Smooth muscle cell (in vitro differentiated cells): ENCODE measurements around the gene RGS2. TPM values are rescaled to one million over a fixed set of nuclear protein-coding genes. Genes with fewer than 3 reads are reported as not detected.

ENCODE experiments used
- DNase-seq: peaks from one replicate; lab custom pipeline; 2025; ENCODE audit not compliant: unreplicated experiment; lab: John Stamatoyannopoulos, UW
- H2AFZ ChIP-seq: fragments of 200-600 bp; sonication (generic); 2 replicates; pipeline ENCODE4 v1.6.0; 2016; ENCODE audit warnings: antibody characterized with exemption, low read depth, mild to moderate bottlenecking
- H3F3A ChIP-seq: fragments of 200-600 bp; sonication (generic); 2 replicates; pipeline ENCODE4 v1.6.0; 2017; ENCODE audit warnings: antibody characterized with exemption, low read depth
- H3K27ac ChIP-seq: fragments of 200-600 bp; sonication (generic); 2 replicates; pipeline ENCODE4 v1.5.1; 2016; ENCODE audit warnings: low read depth, mild to moderate bottlenecking
- H3K27me3 ChIP-seq: fragments of 200-600 bp; sonication (generic); 2 replicates; pipeline ENCODE4 v1.6.1; 2016; ENCODE audit warnings: low read depth, mild to moderate bottlenecking
- H3K36me3 ChIP-seq: fragments of 200-600 bp; sonication (generic); 2 replicates; pipeline ENCODE4 v1.5.1; 2016; ENCODE audit warnings: low read depth
- H3K4me1 ChIP-seq: fragments of 200-600 bp; sonication (generic); 2 replicates; pipeline ENCODE4 v1.5.1; 2016; ENCODE audit warnings: low read depth
- H3K4me2 ChIP-seq: fragments of 200-600 bp; sonication (generic); 2 replicates; pipeline ENCODE4 v1.6.0; 2016; ENCODE audit warnings: mild to moderate bottlenecking
- H3K4me3 ChIP-seq: fragments of 200-600 bp; sonication (generic); 2 replicates; pipeline ENCODE4 v1.5.1; 2016; ENCODE audit warnings: mild to moderate bottlenecking
- H3K79me2 ChIP-seq: fragments of 200-600 bp; sonication (generic); 2 replicates; pipeline ENCODE4 v1.6.0; 2016; ENCODE audit warnings: low read depth, mild to moderate bottlenecking
- H3K9ac ChIP-seq: fragments of 200-600 bp; sonication (generic); 2 replicates; pipeline ENCODE4 v1.6.0; 2016; ENCODE audit warnings: low read depth
- H3K9me3 ChIP-seq: fragments of 200-600 bp; sonication (generic); replicated peaks from 2 replicates; pipeline ENCODE4 v1.5.1; 2016; ENCODE audit warnings: low read depth
- H4K20me1 ChIP-seq: fragments of 200-600 bp; sonication (generic); 2 replicates; pipeline ENCODE4 v1.6.0; 2016; ENCODE audit warnings: low read depth
- CTCF ChIP-seq: fragments of 200-600 bp; sonication (generic); IDR thresholded peaks from 2 replicates; pipeline ENCODE4 v1.5.1; 2017; ENCODE audit warnings: borderline replicate concordance, mild to moderate bottlenecking, antibody characterized with exemption; ENCODE audit not compliant: insufficient read depth, poor library complexity, severe bottlenecking
- WGBS: methylation state at CpG from one replicate; pipeline ENCODE4 v1.1.7; 2016; ENCODE audit warnings: low lambda C conversion rate; 5-methylcytosine and 5-hydroxymethylcytosine counted together
- polyA plus RNA-seq: library from polyadenylated mRNA; unstranded; fragments of >200 nt; fragmentation: Nextera tagmentation; extraction: Ambion mirVana; gene quantifications from 2 replicates; pipeline ENCODE4 v1.2.1, GENCODE V29; 2016
- total RNA-seq: library from RNA; depleted of rRNA; stranded (reverse); fragments of >200 nt; gene quantifications from 2 replicates; pipeline ENCODE4 v1.2.3, GENCODE V29; 2014

Gene RGS2
- total and polyA plus RNA-seq, 2 experiments from 2014 or later: 122 to 153 TPM

- H3F3A ChIP-seq: no peaks in the 10 kb centered on the region
- TF ChIP-seq CTCF: no peak
- no peaks in the 10 kb centered on the region for H3K4me1 ChIP-seq
- no peak for DNase-seq
- no peak overlapping the region for H3K4me2 ChIP-seq
- no peaks in the 10 kb centered on the region for H3K36me3 ChIP-seq
- 0% methylated on average over 1 of the region's 1 CpG for WGBS
- H3K9me3 ChIP-seq: no peaks in the 10 kb centered on the region
- no peak overlapping the region for H3K4me3 ChIP-seq
- H3K9ac ChIP-seq: no peak overlapping the region
- H4K20me1 ChIP-seq: no peaks in the 10 kb centered on the region
- no peaks in the 10 kb centered on the region for H3K79me2 ChIP-seq
- no peak overlapping the region for H2AFZ ChIP-seq
- no peaks in the 10 kb centered on the region for H3K27me3 ChIP-seq
- no peak overlapping the region for H3K27ac ChIP-seq
Observed at GRCh38 chr1:192824511-192824910, 15.7 kb downstream of the RGS2 start.

GRCh38 chr1:192826791-192827546 lies 18.1 kb downstream of the RGS2 start:
- WGBS: 25% methylated on average over 4 of the region's 4 CpGs

GRCh38 chr1:192830595-192831246 lies 21.9 kb downstream of the RGS2 start:
- Histone ChIP-seq H3K27me3 (no peaks in the 10 kb centered on the region), H3K4me3 (no peak overlapping the region), H3K36me3 (no peaks in the 10 kb centered on the region), H3K9me3 (no peaks in the 10 kb centered on the region), H3K4me2 (no peak overlapping the region), H3K9ac (no peak overlapping the region), H2AFZ (no peak overlapping the region), H3K4me1 (no peaks in the 10 kb centered on the region), H3K27ac (no peak overlapping the region), H3F3A (no peaks in the 10 kb centered on the region), H3K79me2 (no peaks in the 10 kb centered on the region), H4K20me1 (no peaks in the 10 kb centered on the region)
- no peak for DNase-seq
- 71% methylated on average over 6 of the region's 6 CpGs for WGBS
- TF ChIP-seq CTCF: no peak

More at GRCh38 chr1:192826791-192827546, 18.1 kb downstream of the RGS2 start:
- peak overlapping the region; percentile 2 for H3K4me2 ChIP-seq
- H3K27ac ChIP-seq: peak overlapping the region; percentile 11
- H3K27me3 ChIP-seq: no peaks in the 10 kb centered on the region
- H2AFZ ChIP-seq: no peak overlapping the region
- H3K9ac ChIP-seq: no peak overlapping the region
- no peak overlapping the region for H3K4me3 ChIP-seq
- H3K36me3 ChIP-seq: no peaks in the 10 kb centered on the region
- no peaks in the 10 kb centered on the region for H3K9me3 ChIP-seq
- no peaks in the 10 kb centered on the region for H3F3A ChIP-seq
- no peak for TF ChIP-seq CTCF
- no peaks in the 10 kb centered on the region for H3K79me2 ChIP-seq
- DNase-seq: no peak
- no peaks in the 10 kb centered on the region for H4K20me1 ChIP-seq
- H3K4me1 ChIP-seq: no peaks in the 10 kb centered on the region
